IPS DF 6.9 (cell line): ENCODE data around the gene PHPT1.

ENCODE experiments used
- DNase-seq: peaks from one replicate; pipeline ENCODE4 v3.0.0-alpha.2; 2013; ENCODE audit warnings: low read depth, low spot score
- H3K27ac ChIP-seq: one replicate; pipeline ENCODE4 v1.5.1; 2013; ENCODE audit warnings: low read length, control low read depth
- H3K27me3 ChIP-seq: 2 replicates; pipeline ENCODE4 v1.6.1; 2013; ENCODE audit warnings: mild to moderate bottlenecking, low read length; ENCODE audit not compliant: control insufficient read depth, insufficient read depth
- H3K36me3 ChIP-seq: 2 replicates; pipeline ENCODE4 v1.6.1; 2013; ENCODE audit warnings: low read length; ENCODE audit not compliant: control insufficient read depth, insufficient read depth
- H3K4me1 ChIP-seq: 2 replicates; pipeline ENCODE4 v1.6.1; 2013; ENCODE audit warnings: low read length; ENCODE audit not compliant: control insufficient read depth, insufficient read depth
- H3K4me3 ChIP-seq: 2 replicates; pipeline ENCODE4 v1.5.1; 2013; ENCODE audit warnings: mild to moderate bottlenecking, low read length
- H3K9me3 ChIP-seq: 2 replicates; pipeline ENCODE4 v1.6.1; 2013; ENCODE audit warnings: low read length, inconsistent platforms; ENCODE audit not compliant: control insufficient read depth, insufficient read depth
- WGBS: extraction: QIAGEN DNeasy Blood & Tissue Kit; methylation state at CpG from one replicate; pipeline ENCODE4 v1.1.7; 2013; ENCODE audit warnings: mixed read lengths, missing lambda C conversion rate; ENCODE audit not compliant: insufficient read length, insufficient coverage; 5-methylcytosine and 5-hydroxymethylcytosine counted together

Gene PHPT1

DNA sequence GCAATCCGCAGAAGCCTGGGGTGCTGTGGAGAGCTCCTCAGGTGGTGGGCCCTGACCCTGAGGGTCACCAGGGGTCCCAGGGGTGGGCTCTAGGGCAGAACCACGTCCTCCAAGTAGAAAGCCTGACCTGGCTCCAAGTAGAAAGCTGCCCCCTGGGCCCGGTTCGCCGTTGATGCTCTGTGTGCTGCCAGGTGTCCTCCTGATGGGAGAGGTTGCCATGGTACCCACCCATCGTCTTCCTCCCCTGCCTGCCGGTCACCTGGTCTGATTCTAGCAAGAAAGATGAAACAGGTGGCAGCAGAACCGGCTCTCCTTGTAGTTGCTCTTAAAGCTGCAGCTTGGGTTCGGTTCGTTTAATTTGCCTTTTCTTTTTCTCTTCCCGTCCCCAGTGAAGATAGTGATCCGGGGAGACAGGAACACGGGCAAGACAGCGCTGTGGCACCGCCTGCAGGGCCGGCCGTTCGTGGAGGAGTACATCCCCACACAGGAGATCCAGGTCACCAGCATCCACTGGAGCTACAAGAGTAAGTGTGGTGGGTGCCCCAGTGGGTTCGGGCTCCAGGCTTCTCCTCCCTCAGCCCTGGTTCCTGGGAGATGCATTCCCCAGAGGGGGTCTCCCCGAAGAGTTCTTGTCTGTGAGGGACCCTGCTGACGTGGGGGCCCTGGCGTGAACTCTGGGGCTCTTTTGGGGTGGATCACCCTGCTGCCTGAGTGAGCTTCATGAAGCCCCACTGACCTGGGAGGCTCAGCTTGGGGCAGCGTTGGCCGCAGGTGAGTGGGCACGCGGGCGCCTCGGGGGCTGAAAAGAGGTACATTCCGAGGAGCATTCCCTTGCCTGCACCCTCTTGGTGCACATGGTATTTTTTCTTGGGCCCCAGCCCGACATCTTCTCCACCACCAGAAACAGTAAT, 25.8 kb upstream of the PHPT1 start:
- H3K27ac ChIP-seq: no peak overlapping the region
- no peak overlapping the region for H3K4me3 ChIP-seq
- H3K9me3 ChIP-seq: no peaks in the 10 kb centered on the region
- no peak for DNase-seq
- H3K4me1 ChIP-seq: no peaks in the 10 kb centered on the region; the same call in none of the 2 replicates
- no CpG with 5 or more reads among the region's 30 CpGs for WGBS
- peaks cover 32% of the 10 kb centered on the region for H3K36me3 ChIP-seq
- H3K27me3 ChIP-seq: no peaks in the 10 kb centered on the region

- H3K27me3 ChIP-seq: no peaks in the 10 kb centered on the region
- peaks cover 41% of the 10 kb centered on the region for H3K36me3 ChIP-seq
- no peaks in the 10 kb centered on the region for H3K9me3 ChIP-seq
- no peak overlapping the region for H3K4me3 ChIP-seq
- no peak for DNase-seq
- H3K4me1 ChIP-seq: no peaks in the 10 kb centered on the region; the same call in none of the 2 replicates
- WGBS: no CpG with 5 or more reads among the region's 21 CpGs
- no peak overlapping the region for H3K27ac ChIP-seq
These were observed 24.5 kb upstream of the PHPT1 start for GRCh38 chr9:136824496-136825225.

DNA sequence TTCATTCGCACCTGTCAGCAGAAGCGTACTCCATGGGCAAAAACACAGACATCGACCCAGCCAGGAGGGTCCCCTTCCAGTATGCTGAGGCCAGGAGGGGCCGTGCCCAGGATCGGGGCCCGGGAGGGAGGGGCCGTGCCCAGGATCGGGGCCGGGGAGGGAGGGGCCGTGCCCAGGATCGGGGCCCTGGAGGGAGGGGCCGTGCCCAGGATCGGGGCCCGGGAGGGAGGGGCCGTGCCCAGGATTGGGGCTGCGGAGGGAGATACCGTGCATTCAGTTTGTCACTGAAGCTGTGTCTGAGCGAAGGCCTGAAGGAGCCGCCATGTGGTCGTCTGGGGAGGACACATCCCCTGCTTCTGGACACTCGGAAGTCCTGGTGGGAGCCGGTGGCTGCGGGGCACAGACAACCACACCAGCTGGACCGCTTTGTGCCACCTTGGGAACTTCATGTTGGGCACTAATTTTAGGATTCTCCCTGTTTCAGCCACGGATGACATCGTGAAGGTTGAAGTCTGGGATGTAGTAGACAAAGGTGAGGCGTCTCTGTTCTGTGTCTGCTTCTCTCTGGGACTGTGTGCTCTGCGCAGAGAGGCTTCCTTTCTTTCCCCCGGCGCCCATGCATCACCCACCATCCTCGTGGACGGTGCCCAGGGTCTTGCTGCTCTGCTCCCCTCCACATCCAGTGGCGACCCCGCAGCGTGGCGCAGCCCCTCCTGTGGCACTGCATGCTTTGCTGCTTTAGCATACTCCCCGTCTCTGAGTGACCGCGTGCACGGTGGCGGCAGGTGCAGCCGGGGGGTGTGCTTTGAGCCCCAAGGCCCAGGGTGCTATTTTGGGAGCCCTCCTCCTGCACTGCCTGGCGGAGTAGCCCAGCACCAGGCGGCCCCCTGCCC, 23.7 kb upstream of the PHPT1 start:
- Histone ChIP-seq H3K27me3 (no peaks in the 10 kb centered on the region), H3K4me1 (no peaks in the 10 kb centered on the region; the same call in none of the 2 replicates), H3K4me3 (no peak overlapping the region), H3K9me3 (no peaks in the 10 kb centered on the region), H3K27ac (no peak overlapping the region), H3K36me3 (peaks cover 50% of the 10 kb centered on the region)
- DNase-seq: no peak
- no CpG with 5 or more reads among the region's 44 CpGs for WGBS

DNA sequence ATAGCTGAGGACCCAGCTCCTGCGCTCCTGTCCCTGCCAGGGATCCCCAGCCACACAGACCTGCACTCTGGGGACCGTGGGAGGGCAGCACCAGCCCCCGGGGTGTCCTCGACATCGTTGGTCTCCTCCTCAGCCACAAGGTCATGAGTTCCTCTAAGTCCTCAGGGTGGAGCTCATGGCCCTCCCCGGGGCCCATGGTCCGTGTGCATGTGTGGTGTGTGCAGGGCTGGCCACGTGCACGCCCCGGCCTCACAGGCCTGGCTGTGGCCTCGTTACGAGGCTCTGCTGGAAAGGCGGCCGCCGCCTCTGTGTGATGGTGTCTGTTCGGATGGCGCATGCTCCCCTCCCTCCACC, 23.0 kb upstream of the PHPT1 start:
- no CpG with 5 or more reads among the region's 17 CpGs for WGBS
- Histone ChIP-seq H3K36me3 (peaks cover 54% of the 10 kb centered on the region), H3K27me3 (no peaks in the 10 kb centered on the region), H3K4me1 (no peaks in the 10 kb centered on the region; the same call in none of the 2 replicates), H3K4me3 (no peak overlapping the region), H3K9me3 (no peaks in the 10 kb centered on the region), H3K27ac (no peak overlapping the region)
- DNase-seq: no peak

DNA sequence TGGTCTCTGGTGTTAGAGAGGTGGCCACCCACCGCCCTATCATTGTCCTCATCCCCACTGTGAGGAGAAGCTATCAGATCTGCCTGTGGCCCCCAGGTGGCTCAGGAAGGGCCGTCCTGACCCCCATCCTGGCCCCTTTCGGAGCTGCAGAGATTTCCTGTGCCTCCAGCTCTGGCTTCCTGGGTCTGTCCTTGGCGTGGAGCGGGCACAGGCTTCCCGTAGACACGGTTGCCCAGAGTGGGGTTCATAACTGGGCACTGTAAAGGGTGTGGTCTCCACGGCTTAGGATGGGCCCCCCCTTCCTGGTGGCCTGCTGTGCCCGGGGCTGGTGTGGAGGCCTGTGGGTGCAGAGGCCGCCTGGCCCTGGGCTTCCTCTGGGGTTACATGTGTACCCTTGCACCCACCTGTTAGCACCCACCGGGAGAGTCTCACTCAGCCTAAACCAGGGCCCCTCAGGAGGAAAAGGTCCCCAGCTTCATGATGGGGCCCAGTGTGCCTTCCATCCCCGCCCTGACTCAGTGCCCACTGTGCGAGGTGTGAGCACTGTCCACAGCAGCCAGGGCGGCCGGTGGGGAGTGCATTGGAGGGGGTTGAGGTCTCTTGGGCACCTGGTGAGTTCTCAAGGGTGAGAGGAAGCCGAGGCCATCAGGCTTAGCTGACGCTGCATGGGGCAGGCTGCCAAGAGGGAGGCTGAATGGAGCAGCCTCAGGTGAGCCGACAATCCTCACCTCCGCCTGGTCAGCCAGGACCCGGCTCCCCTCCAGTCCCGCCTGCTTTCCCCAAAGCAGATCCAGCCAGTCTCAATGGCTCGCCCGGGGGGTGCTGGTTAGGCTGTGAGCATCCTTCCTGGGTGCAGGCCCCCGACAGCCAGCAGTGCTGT, 22.3 kb upstream of the PHPT1 start:
- no peaks in the 10 kb centered on the region for H3K27me3 ChIP-seq
- no CpG with 5 or more reads among the region's 24 CpGs for WGBS
- H3K9me3 ChIP-seq: no peaks in the 10 kb centered on the region
- H3K27ac ChIP-seq: no peak overlapping the region
- peaks cover 61% of the 10 kb centered on the region for H3K36me3 ChIP-seq
- DNase-seq: no peak
- H3K4me3 ChIP-seq: no peak overlapping the region
- H3K4me1 ChIP-seq: no peaks in the 10 kb centered on the region; the same call in none of the 2 replicates

DNA sequence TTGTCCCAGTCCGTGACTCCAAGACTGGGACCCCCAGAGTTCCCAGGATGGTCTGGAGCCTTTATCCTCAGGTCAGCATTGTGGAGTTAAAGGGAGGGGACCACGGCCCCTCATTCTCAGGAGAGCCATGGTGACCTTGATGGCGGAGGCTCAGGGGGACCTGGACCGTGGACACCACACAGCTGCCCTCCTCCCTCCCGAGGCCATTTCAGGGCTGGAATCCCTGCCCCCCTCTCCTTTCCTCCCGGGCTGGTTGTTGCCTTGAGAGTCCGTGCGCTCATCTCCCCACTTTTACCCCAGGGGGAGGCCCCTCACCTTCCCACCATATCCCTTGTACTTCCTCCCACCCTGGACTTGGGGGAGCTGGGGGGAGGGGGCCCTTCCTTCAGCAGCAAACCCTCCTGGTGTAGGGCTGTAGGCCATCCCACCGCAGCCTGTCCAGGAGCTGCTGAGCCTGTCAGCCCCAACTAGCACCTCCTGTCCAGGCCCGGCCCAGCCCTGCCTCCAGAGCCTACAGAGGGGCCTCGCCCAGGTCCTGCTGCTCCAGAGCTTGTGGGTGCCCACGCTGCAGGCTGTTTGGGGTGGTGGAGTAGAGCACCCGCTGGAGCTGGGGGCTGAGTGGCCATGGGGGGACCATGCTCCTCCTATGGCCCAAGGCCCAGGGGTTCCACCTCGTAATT, 21.3 kb upstream of the PHPT1 start:
- no peaks in the 10 kb centered on the region for H3K9me3 ChIP-seq
- H3K36me3 ChIP-seq: peaks cover 65% of the 10 kb centered on the region
- no peak overlapping the region for H3K4me3 ChIP-seq
- H3K27me3 ChIP-seq: no peaks in the 10 kb centered on the region
- H3K4me1 ChIP-seq: no peaks in the 10 kb centered on the region; the same call in 1 of the 2 replicates
- no peak overlapping the region for H3K27ac ChIP-seq
- DNase-seq: no peak
- no CpG with 5 or more reads among the region's 14 CpGs for WGBS

GRCh38 chr9:136828474-136829140, 20.6 kb upstream of the PHPT1 start:
- no peaks in the 10 kb centered on the region for H3K27me3 ChIP-seq
- H3K4me1 ChIP-seq: no peaks in the 10 kb centered on the region
- H3K9me3 ChIP-seq: no peaks in the 10 kb centered on the region
- peaks cover 62% of the 10 kb centered on the region for H3K36me3 ChIP-seq
- no CpG with 5 or more reads among the region's 31 CpGs for WGBS
- no peak overlapping the region for H3K4me3 ChIP-seq
- H3K27ac ChIP-seq: no peak overlapping the region
- DNase-seq: no peak

GRCh38 chr9:136829412-136829811, 19.8 kb upstream of the PHPT1 start:
- DNase-seq: no peak
- Histone ChIP-seq H3K36me3 (peaks cover 60% of the 10 kb centered on the region), H3K4me1 (no peaks in the 10 kb centered on the region), H3K27me3 (no peaks in the 10 kb centered on the region), H3K4me3 (no peak overlapping the region), H3K9me3 (no peaks in the 10 kb centered on the region), H3K27ac (no peak overlapping the region)
- no CpG with 5 or more reads among the region's 14 CpGs for WGBS
